Fibroblast of villous mesenchyme (primary cell): ENCODE measurements around the gene GPC6. TPM values are rescaled to one million over a fixed set of nuclear protein-coding genes. Genes with fewer than 3 reads are reported as not detected.
A peak's percentile ranks its signal among the peaks of the same experiment; 100 is the strongest.

ENCODE experiments used
- DNase-seq: peaks from one replicate; pipeline ENCODE4 v3.0.0-alpha.2; 2010; ENCODE audit warnings: low read depth
- H3K4me3 ChIP-seq: 2 replicates; pipeline ENCODE4 v1.5.1; 2011; ENCODE audit warnings: low read depth, mild to moderate bottlenecking, low read length
- total RNA-seq: library from RNA; depleted of rRNA; stranded (reverse); fragments of >200 nt; gene quantifications from 2 replicates; pipeline ENCODE4 v1.2.3, GENCODE V29; 2012
- TF ChIP-seq, protein P1 (sequence below): IDR thresholded peaks from 2 replicates; pipeline ENCODE4 v1.5.1; 2012; ENCODE audit warnings: low read depth, mild to moderate bottlenecking, low read length; ENCODE audit not compliant: insufficient read depth

GPC6 gene
- total RNA-seq, 1 donor: 6.0 TPM

DNA sequence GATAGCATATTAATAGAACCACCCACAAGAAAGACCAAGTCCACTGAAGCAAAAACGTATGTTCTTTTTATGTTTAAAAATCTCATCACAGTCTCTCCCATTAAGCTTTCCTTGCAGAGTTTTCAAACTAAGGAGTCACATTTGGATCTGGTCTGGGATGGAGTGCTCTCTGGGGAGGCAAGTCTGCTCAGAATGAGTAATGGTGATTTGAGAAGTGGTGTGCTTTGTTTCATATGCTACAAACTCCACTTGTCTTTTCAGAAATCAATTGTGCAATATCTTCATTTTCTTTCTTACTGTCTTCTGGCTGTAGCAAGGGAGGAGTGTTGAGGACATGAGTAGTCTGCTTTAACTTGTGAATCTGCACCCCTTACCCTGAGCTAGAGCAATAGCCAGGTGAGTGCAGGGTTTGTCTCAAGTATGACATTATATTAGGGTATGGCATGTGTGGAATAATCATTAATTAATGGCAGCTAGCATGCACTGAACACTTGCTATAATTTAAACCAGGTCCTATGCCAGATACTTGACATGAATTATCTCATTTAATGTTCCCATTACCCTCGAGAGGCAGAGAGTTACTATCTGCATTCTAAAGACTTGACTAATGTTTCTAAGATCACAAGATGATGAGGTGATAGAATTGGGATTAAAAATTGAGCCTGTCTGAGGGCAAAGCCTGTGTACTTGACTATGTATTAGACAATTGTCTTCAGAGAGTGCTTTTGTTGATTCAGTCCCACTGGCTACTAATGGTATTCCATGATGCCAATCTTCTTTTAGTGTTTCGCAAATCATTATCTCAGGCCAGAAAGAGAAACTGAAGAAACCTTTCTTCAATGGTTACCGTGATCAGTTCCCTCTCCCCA, 171.8 kb downstream of the GPC6 start:
- TF ChIP-seq, protein P1, sequence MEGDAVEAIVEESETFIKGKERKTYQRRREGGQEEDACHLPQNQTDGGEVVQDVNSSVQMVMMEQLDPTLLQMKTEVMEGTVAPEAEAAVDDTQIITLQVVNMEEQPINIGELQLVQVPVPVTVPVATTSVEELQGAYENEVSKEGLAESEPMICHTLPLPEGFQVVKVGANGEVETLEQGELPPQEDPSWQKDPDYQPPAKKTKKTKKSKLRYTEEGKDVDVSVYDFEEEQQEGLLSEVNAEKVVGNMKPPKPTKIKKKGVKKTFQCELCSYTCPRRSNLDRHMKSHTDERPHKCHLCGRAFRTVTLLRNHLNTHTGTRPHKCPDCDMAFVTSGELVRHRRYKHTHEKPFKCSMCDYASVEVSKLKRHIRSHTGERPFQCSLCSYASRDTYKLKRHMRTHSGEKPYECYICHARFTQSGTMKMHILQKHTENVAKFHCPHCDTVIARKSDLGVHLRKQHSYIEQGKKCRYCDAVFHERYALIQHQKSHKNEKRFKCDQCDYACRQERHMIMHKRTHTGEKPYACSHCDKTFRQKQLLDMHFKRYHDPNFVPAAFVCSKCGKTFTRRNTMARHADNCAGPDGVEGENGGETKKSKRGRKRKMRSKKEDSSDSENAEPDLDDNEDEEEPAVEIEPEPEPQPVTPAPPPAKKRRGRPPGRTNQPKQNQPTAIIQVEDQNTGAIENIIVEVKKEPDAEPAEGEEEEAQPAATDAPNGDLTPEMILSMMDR: no peak
- H3K4me3 ChIP-seq: no peak overlapping the region
- DNase-seq: peak; percentile 13

DNA sequence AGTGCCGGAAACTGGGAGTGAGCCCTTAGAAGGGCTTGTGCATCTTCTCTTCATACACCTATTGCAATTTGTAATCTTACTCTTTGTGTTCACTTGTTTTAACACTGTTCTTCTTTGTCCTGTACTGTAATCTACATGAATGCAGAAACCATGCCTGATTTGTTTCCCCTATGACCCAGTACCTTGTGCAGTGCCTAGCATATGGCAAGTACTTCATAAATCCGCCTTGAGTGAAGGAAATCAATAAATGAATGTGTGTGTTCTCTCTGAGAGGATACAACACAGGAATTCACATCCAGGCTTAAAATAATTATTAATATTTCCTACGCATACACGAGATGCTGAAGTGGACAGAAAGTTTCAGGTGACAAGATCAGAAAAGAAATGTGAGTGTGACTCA, 172.6 kb downstream of the GPC6 start:
- TF ChIP-seq, protein P1: no peak
- DNase-seq: no peak
- H3K4me3 ChIP-seq: no peak overlapping the region

DNA sequence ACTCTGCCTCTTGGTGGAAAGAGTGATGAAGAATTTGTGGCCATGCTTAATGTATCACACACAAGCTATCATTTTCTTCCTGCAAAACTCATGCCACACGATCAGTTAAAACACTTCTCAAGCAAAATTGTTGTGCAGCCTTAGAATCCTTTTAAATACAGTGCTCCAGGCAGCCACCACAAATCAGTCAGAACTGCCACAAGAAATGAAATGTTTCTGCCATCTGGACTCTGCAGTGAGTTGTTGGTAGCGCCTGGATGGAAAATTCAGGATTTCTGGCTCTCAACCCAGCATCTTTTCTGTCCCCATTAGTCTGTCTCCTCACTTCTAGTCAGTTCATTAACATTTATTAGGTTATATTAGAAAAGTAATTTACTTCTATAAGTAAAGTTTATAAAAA, 179.5 kb downstream of the GPC6 start:
- TF ChIP-seq, protein P1: no peak
- no peak for DNase-seq
- no peak overlapping the region for H3K4me3 ChIP-seq

DNA sequence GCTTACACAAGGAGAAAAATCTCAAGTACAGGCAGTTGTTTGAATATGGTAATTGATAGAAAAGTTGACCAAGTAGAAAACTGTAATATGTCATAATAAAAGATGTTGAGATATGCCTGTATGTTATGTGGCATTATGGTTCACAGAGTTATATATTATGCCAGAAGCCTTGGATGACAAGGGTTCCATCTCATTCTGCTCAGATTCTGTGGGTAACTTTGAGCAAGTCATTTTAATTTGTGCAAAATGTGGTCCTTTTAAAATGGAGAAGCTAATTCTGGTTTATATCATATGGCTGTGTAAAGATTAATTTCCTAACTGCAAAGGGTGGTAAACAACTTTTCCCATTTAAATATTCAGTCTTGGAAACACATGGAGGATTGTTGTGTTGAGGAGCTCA, 180.9 kb downstream of the GPC6 start:
- no peak for DNase-seq
- H3K4me3 ChIP-seq: no peak overlapping the region
- TF ChIP-seq, protein P1: no peak

DNA sequence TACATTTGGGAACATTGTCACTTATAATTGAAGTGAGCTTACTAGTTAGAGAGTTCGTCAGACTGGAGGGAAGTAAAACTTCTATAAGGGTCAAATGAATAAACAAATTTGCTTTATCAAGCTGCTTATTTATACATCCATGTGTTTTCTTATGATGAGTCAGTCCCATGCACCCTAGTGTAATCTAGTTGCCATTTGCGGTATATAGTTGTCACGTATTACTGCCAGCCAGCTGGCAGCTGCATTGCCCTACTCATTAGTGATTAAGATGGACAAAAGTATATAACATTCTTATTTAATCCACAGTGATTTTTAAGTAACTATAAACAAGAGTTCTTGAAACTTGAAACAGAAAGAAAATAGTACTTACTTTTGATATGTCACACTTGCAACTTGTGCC, 182.4 kb downstream of the GPC6 start:
- TF ChIP-seq, protein P1: no peak
- DNase-seq: no peak
- no peak overlapping the region for H3K4me3 ChIP-seq

DNA sequence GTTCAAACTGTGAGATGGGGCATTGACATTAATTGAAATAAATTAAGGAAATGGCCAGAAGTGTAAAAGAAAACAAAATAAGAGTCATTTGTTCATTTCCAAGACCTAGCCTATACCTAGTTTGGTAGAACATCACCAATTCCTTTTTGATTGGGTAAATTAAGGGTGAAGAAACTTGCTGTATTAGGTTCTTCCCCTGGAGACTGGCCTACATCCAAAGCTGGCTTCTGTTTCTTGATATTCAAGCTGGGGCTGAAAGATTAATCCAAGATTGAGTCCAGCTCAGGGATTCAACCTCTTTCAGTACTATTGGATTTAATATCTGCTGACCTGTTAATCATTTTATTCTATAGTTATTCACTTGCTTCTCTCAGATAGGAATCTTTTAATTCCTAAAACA, 183.2 kb downstream of the GPC6 start:
- no peak overlapping the region for H3K4me3 ChIP-seq
- TF ChIP-seq, protein P1: no peak
- no peak for DNase-seq
